Stomach (tissue), 9 donors: ENCODE results near the gene USP6. TPM values are rescaled to one million over a fixed set of nuclear protein-coding genes. Genes with fewer than 3 reads are reported as not detected.
"Not testable (repeated sequence)": the region's sequence is repeated elsewhere in the genome, so short reads cannot be mapped to it uniquely, and the experiment has no call there.

Experiments
- DNase-seq, 2 donors: peaks; one replicate each; pipeline versions ENCODE4 v3.0.0 to v3.0.0-alpha.2; 2013 to 2019
- H3K27ac ChIP-seq, 5 donors: fragments of 200-600 bp in 4 of 5; sonication (generic) in 4 of 5; one replicate each; pipeline ENCODE4 v1.5.1; 2013 to 2019; ENCODE audit warnings: mild to moderate bottlenecking in 1 of 5, moderate library complexity in 1 of 5
- H3K27me3 ChIP-seq, 3 donors: fragments of 200-600 bp; sonication (generic); one replicate each; pipeline ENCODE4 v1.5.1; 2017 to 2019; ENCODE audit warnings: mixed run types in 1 of 3
- H3K36me3 ChIP-seq, 4 donors: fragments of 200-600 bp; sonication (generic); 1 replicate in 3 of 4; 2 replicates in 1 of 4; pipeline ENCODE4 v1.5.1; 2016 to 2019
- H3K4me1 ChIP-seq, 4 donors: fragments of 200-600 bp; sonication (generic); one replicate each; pipeline ENCODE4 v1.5.1; 2016 to 2019
- H3K4me3 ChIP-seq, 4 donors: fragments of 200-600 bp; sonication (generic) in 3 of 4; one replicate each; pipeline ENCODE4 v1.5.1; 2016 to 2019; ENCODE audit warnings: mild to moderate bottlenecking in 1 of 4
- H3K9me3 ChIP-seq, 4 donors: fragments of 200-600 bp; sonication (generic); one replicate each; pipeline ENCODE4 v1.5.1; 2016 to 2019
- EP300 ChIP-seq: sonication (generic); formaldehyde crosslinking; IDR thresholded peaks from one replicate; pipeline ENCODE4 v1.6.1; 2017; ENCODE audit warnings: antibody characterized with exemption
- POLR2A ChIP-seq, 4 donors: fragments of 450-650 bp; IDR thresholded peaks; one replicate each; pipeline ENCODE4 v1.6.1; 2016; ENCODE audit warnings: antibody characterized with exemption in 4 of 4, control low read depth in 2 of 4, mild to moderate bottlenecking in 1 of 4, moderate library complexity in 1 of 4
- POLR2AphosphoS5 ChIP-seq, 3 donors: sonication (generic); formaldehyde crosslinking; IDR thresholded peaks; one replicate each; pipeline ENCODE4 v1.6.1; 2016; ENCODE audit warnings: antibody characterized with exemption in 3 of 3
- WGBS, 5 donors: extraction: QIAGEN DNeasy Blood & Tissue Kit in 3 of 5; methylation state at CpG; one replicate each; pipeline versions ENCODE4 v1.1.5 to v1.1.7; 2013 to 2018; 5-methylcytosine and 5-hydroxymethylcytosine counted together
- intact Hi-C: fragments of 100-400 bp; cut with DNase I; formaldehyde crosslinking; loops from one replicate; pipeline ENCODE4 v1.15.1; 2023; ENCODE audit warnings: low total_unique reads
- polyA plus RNA-seq, 3 donors: library from polyadenylated mRNA; stranded (reverse); fragments of 200-250 nt; gene quantifications; one replicate each; pipeline ENCODE4 v1.2.3, GENCODE V29; 2013
- total RNA-seq, 5 donors: library from RNA; depleted of rRNA; stranded (reverse); fragments of >200 nt; gene quantifications; one replicate each; pipeline versions ENCODE4 v1.1.0 to v1.2.3, GENCODE V29; 2014 to 2016
- TF ChIP-seq, protein P1 (sequence below), 7 experiments: fragments of 450-650 bp in 4 of 7; fragments of 200-600 bp in 3 of 7; sonication (generic) in 3 of 7; IDR thresholded peaks; one replicate each; pipeline ENCODE4 v1.5.1; 2016 to 2019; ENCODE audit warnings: antibody characterized with exemption in 7 of 7, control low read depth in 2 of 7, mild to moderate bottlenecking in 1 of 7
- donor health status: healthy with polysubstance abuse.
- donor health status: Bipolar disorder and iron deficiency.
- donor health status: healthy.

USP6 gene
- total and polyA plus RNA-seq, 8 donors: 0.05 to 0.45 (median 0.18) TPM; not detected in 5

- intact Hi-C loops: loop anchor here (10.0 kb wide), 1 partner anchor 84 kb away; the partner anchor contains the start of gene ZNF594
- Histone ChIP-seq H3K27me3 (peaks cover 2 to 16% (median 16%) of the 10 kb centered on the region in 3 donors), H3K4me1 (peaks cover 10 to 24% (median 17%) of the 10 kb centered on the region in 4 donors), H3K4me3 (peak overlapping the region; percentile 66 to 92 (median 89)), H3K27ac (peak overlapping the region in 3 of 5 donors; percentile 81 to 83 (median 81)), H3K36me3 (peaks cover 24 to 49% (median 38%) of the 10 kb centered on the region in 4 donors), H3K9me3 (peaks cover 0 to 16% (median 7%) of the 10 kb centered on the region in 4 donors)
- DNase-seq: peak in 1 of 2 donors; percentile 44
- WGBS, 5 donors: 19 to 30% (median 21%) methylated on average over 8 of the region's 8 CpGs
- TF ChIP-seq POLR2A (IDR thresholded peaks at IDR 0.05): no peak
- TF ChIP-seq, protein P1, sequence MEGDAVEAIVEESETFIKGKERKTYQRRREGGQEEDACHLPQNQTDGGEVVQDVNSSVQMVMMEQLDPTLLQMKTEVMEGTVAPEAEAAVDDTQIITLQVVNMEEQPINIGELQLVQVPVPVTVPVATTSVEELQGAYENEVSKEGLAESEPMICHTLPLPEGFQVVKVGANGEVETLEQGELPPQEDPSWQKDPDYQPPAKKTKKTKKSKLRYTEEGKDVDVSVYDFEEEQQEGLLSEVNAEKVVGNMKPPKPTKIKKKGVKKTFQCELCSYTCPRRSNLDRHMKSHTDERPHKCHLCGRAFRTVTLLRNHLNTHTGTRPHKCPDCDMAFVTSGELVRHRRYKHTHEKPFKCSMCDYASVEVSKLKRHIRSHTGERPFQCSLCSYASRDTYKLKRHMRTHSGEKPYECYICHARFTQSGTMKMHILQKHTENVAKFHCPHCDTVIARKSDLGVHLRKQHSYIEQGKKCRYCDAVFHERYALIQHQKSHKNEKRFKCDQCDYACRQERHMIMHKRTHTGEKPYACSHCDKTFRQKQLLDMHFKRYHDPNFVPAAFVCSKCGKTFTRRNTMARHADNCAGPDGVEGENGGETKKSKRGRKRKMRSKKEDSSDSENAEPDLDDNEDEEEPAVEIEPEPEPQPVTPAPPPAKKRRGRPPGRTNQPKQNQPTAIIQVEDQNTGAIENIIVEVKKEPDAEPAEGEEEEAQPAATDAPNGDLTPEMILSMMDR (IDR thresholded peaks at IDR 0.05): no peak
- TF ChIP-seq EP300: no peak
- TF ChIP-seq POLR2AphosphoS5 (IDR thresholded peaks at IDR 0.05): no peak
Observed at GRCh38 chr17:5110816-5111215, 5.0 kb upstream of the USP6 start.

DNA sequence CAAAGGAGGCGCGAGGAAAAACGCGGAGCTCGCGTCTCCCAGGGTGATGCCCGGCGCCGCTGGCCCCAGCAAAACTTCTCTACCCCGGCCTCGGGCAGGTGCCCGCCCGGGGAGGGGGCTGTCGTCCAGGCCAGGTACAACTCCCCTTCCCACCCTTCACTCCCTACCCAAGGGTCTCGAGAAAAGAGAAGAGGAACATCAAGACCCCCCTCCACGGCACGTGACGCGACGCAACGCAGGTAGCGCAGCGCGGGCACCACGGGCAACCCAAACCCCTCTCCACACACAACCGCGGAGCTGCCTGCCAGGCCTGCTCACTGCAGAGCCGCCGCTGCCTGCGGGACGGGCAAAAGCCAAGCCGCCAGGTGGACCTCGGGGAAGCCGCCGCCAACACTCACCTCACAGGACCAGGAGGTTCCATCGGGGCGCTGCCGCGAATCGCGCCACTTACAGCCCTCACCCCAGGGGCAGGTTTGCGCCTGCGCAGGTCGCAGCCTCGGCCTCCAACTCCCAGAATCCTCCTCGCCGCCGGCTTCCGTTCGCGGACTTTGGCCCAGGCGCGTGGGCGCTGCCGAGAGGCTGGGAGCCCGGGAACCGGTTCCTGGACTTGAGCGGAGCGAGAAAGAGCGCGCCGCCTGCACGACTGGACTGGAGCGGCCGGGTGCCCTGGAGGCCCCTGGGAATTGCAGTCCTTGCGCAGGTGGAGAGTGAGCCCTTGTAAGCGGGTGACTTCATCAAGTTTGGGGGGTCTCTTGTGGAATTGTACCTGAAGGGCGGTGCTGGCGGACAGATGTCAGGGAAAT, 4.2 kb upstream of the USP6 start, which contains the start of gene ZNF232:
Gene ZNF232 (minus strand): TSS at position 477 of the 803 bp plus-strand sequence. CDS start 56 bp downstream, at position 421.
- TF ChIP-seq POLR2A (IDR thresholded peaks at IDR 0.05): peak in 2 of 4 donors; percentile 10 to 40
- TF ChIP-seq, protein P1 (IDR thresholded peaks at IDR 0.05): peak in 1 of 7 experiments; percentile 31
- no peak for TF ChIP-seq EP300
- peak; percentile 76 to 96 (median 88) for TF ChIP-seq POLR2AphosphoS5 (IDR thresholded peaks at IDR 0.05)
- H3K27me3 ChIP-seq: peaks cover 7 to 24% (median 24%) of the 10 kb centered on the region in 3 donors
- DNase-seq: peak; percentile 97 to 99
- peak within 1 kb of the TSS; percentile 66 to 92 (median 89) for H3K4me3 ChIP-seq
- intact Hi-C loops: loop anchor here (10.0 kb wide), 1 partner anchor 83 kb away; the partner anchor contains the start of gene ZNF594
- WGBS, 5 donors: 0 to 1% (median 0%) methylated on average over 15 to 69 of the region's 69 CpGs
- peaks cover 17 to 41% (median 30%) of the 10 kb centered on the region in 4 donors for H3K36me3 ChIP-seq
- H3K27ac ChIP-seq: peak within 1 kb of the TSS; percentile 69 to 84 (median 81)
- H3K4me1 ChIP-seq: peaks cover 10 to 26% (median 19%) of the 10 kb centered on the region in 4 donors
- H3K9me3 ChIP-seq: peaks cover 0 to 13% (median 4%) of the 10 kb centered on the region in 4 donors

GRCh38 chr17:5118219-5118618, 2.4 kb downstream of the USP6 start:
- Histone ChIP-seq H3K27ac (no peak overlapping the region), H3K4me1 (peaks cover 8 to 18% (median 11%) of the 10 kb centered on the region in 4 donors), H3K4me3 (no peak overlapping the region), H3K36me3 (peaks cover 0 to 11% (median 0%) of the 10 kb centered on the region in 4 donors), H3K27me3 (peaks cover 7 to 68% (median 46%) of the 10 kb centered on the region in 3 donors), H3K9me3 (peaks cover 0 to 18% (median 9%) of the 10 kb centered on the region in 4 donors)
- intact Hi-C loops: loop anchor here (10.0 kb wide), 1 partner anchor 77 kb away; the partner anchor contains the start of gene ZNF594
- WGBS, 5 donors: 72 to 90% (median 85%) methylated on average over 6 of the region's 6 CpGs
- TF ChIP-seq POLR2AphosphoS5 (IDR thresholded peaks at IDR 0.05) (no peak), POLR2A (IDR thresholded peaks at IDR 0.05) (no peak), EP300 (no peak)
- TF ChIP-seq, protein P1 (IDR thresholded peaks at IDR 0.05): no peak
- DNase-seq: no peak

DNA sequence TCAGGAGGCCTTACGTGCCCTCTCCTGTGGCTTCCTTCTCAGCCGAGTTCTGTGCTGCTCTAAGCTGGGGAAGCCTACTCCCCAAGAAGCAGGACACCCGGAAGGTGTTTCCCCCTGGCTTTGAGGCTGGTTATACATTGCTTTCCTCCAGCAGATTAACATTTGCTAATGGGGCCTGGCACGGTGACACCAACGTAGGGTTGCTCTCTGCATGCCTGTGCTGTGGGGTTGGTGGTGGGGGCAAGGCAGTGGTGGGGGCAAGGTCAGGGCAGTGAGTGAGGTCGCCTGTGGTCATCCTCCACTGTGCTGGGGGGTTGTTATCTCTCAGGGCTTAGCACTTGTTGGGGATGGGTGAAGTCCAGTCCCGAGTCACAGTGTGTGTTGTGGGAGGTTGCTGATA, 4.2 kb downstream of the USP6 start:
- 74 to 87% (median 79%) methylated on average over 4 to 7 of the region's 7 CpGs for WGBS, 5 donors
- intact Hi-C loops: no loop called here
- peaks cover 10 to 21% (median 13%) of the 10 kb centered on the region in 4 donors for H3K4me1 ChIP-seq
- no peak for DNase-seq
- H3K36me3 ChIP-seq: no peaks in the 10 kb centered on the region
- no peak overlapping the region for H3K4me3 ChIP-seq
- H3K27me3 ChIP-seq: peaks cover 11 to 78% (median 41%) of the 10 kb centered on the region in 3 donors
- TF ChIP-seq, protein P1 (IDR thresholded peaks at IDR 0.05): no peak
- no peak for TF ChIP-seq EP300
- no peak for TF ChIP-seq POLR2AphosphoS5 (IDR thresholded peaks at IDR 0.05)
- no peak for TF ChIP-seq POLR2A (IDR thresholded peaks at IDR 0.05)
- H3K27ac ChIP-seq: no peak overlapping the region
- peaks cover 0 to 18% (median 9%) of the 10 kb centered on the region in 4 donors for H3K9me3 ChIP-seq

DNA sequence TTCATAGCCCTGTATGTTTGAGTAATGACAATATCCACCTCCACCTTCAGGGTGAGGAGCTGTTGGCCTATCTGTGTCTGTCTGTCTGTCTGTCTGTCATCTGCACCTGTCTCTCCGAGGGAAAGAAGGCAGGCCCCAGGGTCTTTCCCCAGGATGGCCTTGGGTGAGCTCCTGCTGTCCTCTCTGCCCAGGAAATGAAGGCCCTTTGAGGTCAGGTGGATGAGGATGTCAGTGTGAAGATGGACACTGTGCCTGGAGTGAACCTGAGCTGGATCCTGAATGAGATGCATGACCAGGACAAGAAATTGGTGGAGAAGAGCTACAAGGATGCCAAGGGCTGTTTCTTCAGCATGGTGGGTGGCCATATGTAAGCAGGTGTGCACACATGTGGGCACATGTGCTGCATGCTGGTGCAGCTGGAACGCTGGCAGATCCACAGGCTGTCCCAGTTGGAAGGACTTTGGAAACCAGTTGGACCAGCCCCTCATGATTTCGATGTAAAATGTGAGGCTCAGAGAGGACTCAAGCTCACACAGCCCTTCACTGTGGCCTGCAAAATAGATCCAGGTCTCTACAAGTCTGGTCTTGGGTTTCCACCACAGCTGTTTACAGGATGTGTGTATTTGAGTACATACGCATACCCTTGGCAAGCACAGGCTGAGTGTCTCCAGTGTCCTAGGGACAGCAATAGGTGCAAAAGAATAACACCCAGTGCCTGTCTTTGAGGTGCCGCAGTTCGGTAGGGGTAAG, 4.8 kb downstream of the USP6 start:
- Histone ChIP-seq H3K4me1 (peaks cover 10 to 21% (median 13%) of the 10 kb centered on the region in 4 donors), H3K27me3 (peaks cover 10 to 72% (median 35%) of the 10 kb centered on the region in 3 donors), H3K9me3 (peaks cover 0 to 18% (median 9%) of the 10 kb centered on the region in 4 donors)
- intact Hi-C loops, H3K4me3 ChIP-seq, H3K27ac ChIP-seq, H3K36me3 ChIP-seq: not testable (repeated sequence)
- WGBS, 5 donors: 78 to 92% (median 87%) methylated on average over 5 to 6 of the region's 6 CpGs
- peak in 1 of 2 donors; percentile 13 for DNase-seq
